PC-3 (cell line): Measurements from ENCODE around the gene HHAT. TPM values are rescaled to one million over a fixed set of nuclear protein-coding genes. Genes with fewer than 3 reads are reported as not detected.

Experiments
- ATAC-seq: fragments of 200-7000 bp; cut with Tn5 transposase; 2 replicates; pipeline ENCODE4 v1.9.1; 2020; ENCODE audit warnings: mild to moderate bottlenecking, moderate library complexity
- BruUV-seq: library from RNA; stranded (reverse); fragments of 400-500 nt; replicated peaks from 2 replicates; lab custom pipeline; 2021; lab: Mats Ljungman, UMichigan
- CTCF ChIA-PET: fragments of 300-600 bp; sonication (Branson Sonifier 250); formaldehyde crosslinking; loops from one replicate; lab custom pipeline; 2022; ENCODE audit warnings: antibody characterized with exemption; lab: Charles Lee
- POLR2A ChIA-PET: fragments of 300-600 bp; sonication (Branson Sonifier 250); formaldehyde crosslinking; loops from one replicate; lab custom pipeline; 2022; ENCODE audit warnings: antibody characterized with exemption; ENCODE audit not compliant: unreplicated experiment; lab: Charles Lee
- DNase-seq: peaks from one replicate; pipeline ENCODE4 v3.0.0-alpha.2; 2015
- H2AFZ ChIP-seq: fragments of 300-600 bp; sonication (generic); 2 replicates; pipeline ENCODE4 v1.6.0; 2016; ENCODE audit warnings: antibody characterized with exemption, low read length
- H3F3A ChIP-seq: fragments of 300-600 bp; sonication (generic); one replicate; pipeline ENCODE4 v1.6.0; 2017; ENCODE audit warnings: antibody characterized with exemption, low read length, control low read depth, mild to moderate bottlenecking; ENCODE audit not compliant: unreplicated experiment
- H3K27ac ChIP-seq: fragments of 300-600 bp; sonication (generic); 2 replicates; pipeline ENCODE4 v1.5.1; 2016; ENCODE audit warnings: mild to moderate bottlenecking, low read length
- H3K27me3 ChIP-seq: fragments of 300-600 bp; sonication (generic); 2 replicates; pipeline ENCODE4 v1.6.1; 2016; ENCODE audit warnings: low read length, mixed read lengths
- H3K36me3 ChIP-seq: fragments of 300-600 bp; sonication (generic); 2 replicates; pipeline ENCODE4 v1.6.1; 2016; ENCODE audit warnings: low read depth, mixed run types, low read length, mixed read lengths
- H3K4me1 ChIP-seq: fragments of 300-600 bp; sonication (generic); 2 replicates; pipeline ENCODE4 v1.5.1; 2016; ENCODE audit warnings: low read length; ENCODE audit not compliant: insufficient read depth
- H3K4me2 ChIP-seq: fragments of 300-600 bp; sonication (generic); 2 replicates; pipeline ENCODE4 v1.6.0; 2016; ENCODE audit warnings: low read length
- H3K4me3 ChIP-seq: fragments of 300-600 bp; sonication (generic); 2 replicates; pipeline ENCODE4 v1.5.1; 2016; ENCODE audit warnings: mild to moderate bottlenecking, low read length, mixed read lengths
- H3K79me2 ChIP-seq: fragments of 300-600 bp; sonication (generic); 2 replicates; pipeline ENCODE4 v1.6.1; 2017; ENCODE audit warnings: low read length, mixed read lengths
- H3K9ac ChIP-seq: fragments of 300-600 bp; sonication (generic); 2 replicates; pipeline ENCODE4 v1.6.0; 2016; ENCODE audit warnings: mild to moderate bottlenecking, low read length
- H3K9me2 ChIP-seq: fragments of 300-600 bp; sonication (generic); replicated peaks from 2 replicates; pipeline ENCODE4 v1.6.1; 2016; ENCODE audit warnings: mixed run types, low read length, mixed read lengths
- H3K9me3 ChIP-seq: fragments of 300-600 bp; sonication (generic); 2 replicates; pipeline ENCODE4 v1.6.1; 2016; ENCODE audit warnings: low read length, mixed read lengths
- H4K20me1 ChIP-seq: fragments of 300-600 bp; sonication (generic); 2 replicates; pipeline ENCODE4 v1.6.1; 2016; ENCODE audit warnings: low read length, mixed read lengths
- CTCF ChIP-seq: fragments of 300-600 bp; sonication (generic); conservative IDR thresholded peaks from 2 replicates; pipeline ENCODE4 v1.5.1; 2017; ENCODE audit warnings: antibody characterized with exemption, low read depth, mild to moderate bottlenecking, low read length
- EZH2 ChIP-seq: fragments of 300-600 bp; sonication (generic); IDR thresholded peaks from one replicate; pipeline ENCODE4 v1.6.1; 2017; ENCODE audit warnings: antibody characterized with exemption, mild to moderate bottlenecking, low read length; ENCODE audit not compliant: unreplicated experiment
- EZH2phosphoT487 ChIP-seq: fragments of 300-600 bp; sonication (generic); IDR thresholded peaks from 2 replicates; pipeline ENCODE4 v1.6.1; 2018; ENCODE audit warnings: mild to moderate bottlenecking, antibody characterized with exemption, low read length, borderline replicate concordance
- intact Hi-C: fragments of 100-400 bp; cut with micrococcal nuclease; formaldehyde crosslinking; loops from 2 replicates; pipeline ENCODE4 v1.9.0; 2023
- total RNA-seq: library from RNA; depleted of rRNA; stranded (reverse); fragments of >200 nt; gene quantifications from 2 replicates; pipeline ENCODE4 v1.2.3, GENCODE V29; 2014

HHAT gene
- total RNA-seq, 1 experiment from 2014 or later: 3.4 TPM

DNA sequence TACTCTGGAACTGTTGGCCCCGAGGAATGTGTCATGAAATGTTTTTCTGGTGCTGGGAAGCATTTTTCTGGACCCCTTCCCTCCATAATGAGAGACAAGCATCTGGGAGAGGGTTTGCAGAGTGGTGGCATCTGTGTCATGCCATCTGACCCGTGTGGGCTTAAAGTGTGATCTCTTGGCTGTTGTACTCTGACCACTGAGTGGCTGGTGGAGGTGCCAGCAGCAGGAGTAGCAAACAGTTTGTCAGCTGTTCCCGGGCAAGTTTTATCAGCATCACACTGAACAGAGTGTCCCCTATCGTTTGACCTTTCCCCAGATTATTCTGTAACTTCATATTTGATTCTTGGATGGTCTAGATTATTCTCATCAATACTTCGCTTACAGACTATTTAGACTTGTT lies 150.1 kb downstream of the HHAT start:
- BruUV-seq: no TSS peak
- no peak for TF ChIP-seq EZH2
- TF ChIP-seq EZH2phosphoT487: no peak
- TF ChIP-seq CTCF: no peak
- CTCF ChIA-PET: no interaction called here

GRCh38 chr1:210482491-210482890 lies 153.8 kb downstream of the HHAT start:
- H3K79me2 ChIP-seq: no peaks in the 10 kb centered on the region
- intact Hi-C loops: no loop called here
- DNase-seq (no peak), ATAC-seq (no peak)
- H3K36me3 ChIP-seq: no peaks in the 10 kb centered on the region
- POLR2A ChIA-PET: no interaction called here
- no peak overlapping the region for H3K4me2 ChIP-seq
- no peak overlapping the region for H3K27ac ChIP-seq
- TF ChIP-seq CTCF (no peak), EZH2 (no peak), EZH2phosphoT487 (no peak)
- BruUV-seq: no TSS peak
- H3K9ac ChIP-seq: no peak overlapping the region
- no peaks in the 10 kb centered on the region for H3F3A ChIP-seq
- no peak overlapping the region for H2AFZ ChIP-seq
- H3K27me3 ChIP-seq: peaks cover 29% of the 10 kb centered on the region
- H4K20me1 ChIP-seq: no peaks in the 10 kb centered on the region
- no peak overlapping the region for H3K4me3 ChIP-seq
- CTCF ChIA-PET: no interaction called here
- H3K4me1 ChIP-seq: no peaks in the 10 kb centered on the region
- H3K9me3 ChIP-seq: no peaks in the 10 kb centered on the region
- no peaks in the 10 kb centered on the region for H3K9me2 ChIP-seq

More for the DNA sequence above, 150.1 kb downstream of the HHAT start:
- intact Hi-C loops: no loop called here
- no peak overlapping the region for H3K9ac ChIP-seq
- no peaks in the 10 kb centered on the region for H3K79me2 ChIP-seq
- H3K36me3 ChIP-seq: no peaks in the 10 kb centered on the region
- H3K27ac ChIP-seq: no peak overlapping the region
- H3K4me1 ChIP-seq: no peaks in the 10 kb centered on the region
- DNase-seq (no peak), ATAC-seq (no peak)
- no peak overlapping the region for H3K4me3 ChIP-seq
- H3K4me2 ChIP-seq: no peak overlapping the region
- POLR2A ChIA-PET: no interaction called here
- H3K27me3 ChIP-seq: peaks cover 29% of the 10 kb centered on the region
- H3K9me2 ChIP-seq: no peaks in the 10 kb centered on the region
- H4K20me1 ChIP-seq: no peaks in the 10 kb centered on the region
- no peak overlapping the region for H2AFZ ChIP-seq
- no peaks in the 10 kb centered on the region for H3F3A ChIP-seq
- no peaks in the 10 kb centered on the region for H3K9me3 ChIP-seq

DNA sequence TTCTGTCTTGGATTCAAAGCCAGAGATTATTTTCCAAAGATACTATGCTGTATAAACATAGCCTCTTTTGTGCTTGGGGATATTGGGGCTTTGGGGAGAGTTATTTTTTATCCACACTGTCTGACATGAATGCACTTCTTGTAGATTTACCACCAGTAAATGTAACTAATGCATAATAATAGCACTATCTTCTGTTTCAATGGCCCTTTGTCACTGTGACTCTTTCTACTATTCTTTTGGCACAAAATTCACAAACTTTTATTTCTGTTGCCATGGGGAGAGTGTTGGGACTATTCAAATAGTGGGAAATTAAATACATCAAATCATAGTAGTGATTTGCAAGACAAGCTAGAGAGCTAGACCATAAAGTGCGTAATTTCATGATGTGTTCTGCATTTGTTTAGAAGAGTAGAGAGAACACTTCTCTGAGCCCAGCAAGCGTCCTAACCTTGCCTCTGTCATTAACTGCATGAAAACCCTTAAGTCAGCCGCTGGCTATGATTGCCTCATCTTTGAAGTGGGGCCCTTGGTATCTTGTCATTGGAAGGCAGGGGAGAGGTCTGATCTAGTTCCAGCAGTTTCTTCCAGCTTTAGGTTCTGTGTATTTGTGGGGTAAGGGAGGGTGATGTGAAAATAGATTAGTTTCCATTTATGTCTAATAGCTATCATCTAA lies 154.4 kb downstream of the HHAT start:
- ChIA-PET CTCF (no interaction called here), POLR2A (no interaction called here)
- H3K36me3 ChIP-seq: no peaks in the 10 kb centered on the region
- intact Hi-C loops: no loop called here
- H3K27me3 ChIP-seq: peaks cover 31% of the 10 kb centered on the region
- TF ChIP-seq EZH2phosphoT487 (no peak), CTCF (no peak), EZH2 (no peak)
- H3K9me2 ChIP-seq: no peaks in the 10 kb centered on the region
- no TSS peak for BruUV-seq
- no peaks in the 10 kb centered on the region for H4K20me1 ChIP-seq
- no peak overlapping the region for H3K9ac ChIP-seq
- DNase-seq (no peak), ATAC-seq (no peak)
- no peak overlapping the region for H3K4me2 ChIP-seq
- H2AFZ ChIP-seq: no peak overlapping the region
- no peak overlapping the region for H3K27ac ChIP-seq
- no peaks in the 10 kb centered on the region for H3K79me2 ChIP-seq
- no peaks in the 10 kb centered on the region for H3K9me3 ChIP-seq
- H3K4me3 ChIP-seq: no peak overlapping the region
- no peaks in the 10 kb centered on the region for H3F3A ChIP-seq
- H3K4me1 ChIP-seq: no peaks in the 10 kb centered on the region
